GM13977 (cell line): ENCODE data around the gene LMTK2.
"Not testable (repeated sequence)": the region's sequence is repeated elsewhere in the genome, so short reads cannot be mapped to it uniquely, and the experiment has no call there.

Experiments used
- DNase-seq: peaks from one replicate; pipeline ENCODE4 v3.0.0; 2012; ENCODE audit warnings: low spot score
- in situ Hi-C: fragments of 300-500 bp; cut with MboI; formaldehyde crosslinking; loops from one replicate; pipeline ENCODE4 v1.12.0; 2022; ENCODE audit warnings: low sequenced_read_pairs, low pct_unique_long_range_greater_than_20kb, mixed read lengths, inconsistent platforms; ENCODE audit not compliant: unreplicated experiment
- TF ChIP-seq, protein P1 (sequence below): IDR thresholded peaks from 2 replicates; pipeline ENCODE4 v1.5.1; 2012; ENCODE audit warnings: mild to moderate bottlenecking, control low read depth; ENCODE audit not compliant: insufficient read depth; ENCODE audit errors: extremely low read depth, missing control alignments

The LMTK2 gene

DNA sequence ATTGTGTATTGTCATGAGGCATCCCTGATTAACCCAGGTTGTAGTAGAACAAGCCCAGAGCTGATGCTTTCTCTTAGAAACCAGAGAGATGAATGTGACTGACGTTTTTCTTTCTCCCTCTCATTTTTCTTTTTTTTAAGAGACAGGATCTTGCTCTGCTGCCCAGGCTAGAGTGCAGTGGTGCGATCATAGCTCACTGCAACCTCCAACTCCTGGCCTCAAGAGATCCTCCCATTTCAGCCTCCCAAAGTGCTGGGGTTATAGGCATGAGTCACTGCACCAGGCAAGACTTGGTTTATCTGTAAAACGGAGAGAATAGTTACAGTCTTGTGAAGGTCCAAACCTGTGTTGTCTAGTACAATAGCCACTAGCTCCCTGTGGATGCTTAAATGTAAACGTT is 5.4 kb downstream of the LMTK2 start:
- in situ Hi-C loops = no loop called here

DNA sequence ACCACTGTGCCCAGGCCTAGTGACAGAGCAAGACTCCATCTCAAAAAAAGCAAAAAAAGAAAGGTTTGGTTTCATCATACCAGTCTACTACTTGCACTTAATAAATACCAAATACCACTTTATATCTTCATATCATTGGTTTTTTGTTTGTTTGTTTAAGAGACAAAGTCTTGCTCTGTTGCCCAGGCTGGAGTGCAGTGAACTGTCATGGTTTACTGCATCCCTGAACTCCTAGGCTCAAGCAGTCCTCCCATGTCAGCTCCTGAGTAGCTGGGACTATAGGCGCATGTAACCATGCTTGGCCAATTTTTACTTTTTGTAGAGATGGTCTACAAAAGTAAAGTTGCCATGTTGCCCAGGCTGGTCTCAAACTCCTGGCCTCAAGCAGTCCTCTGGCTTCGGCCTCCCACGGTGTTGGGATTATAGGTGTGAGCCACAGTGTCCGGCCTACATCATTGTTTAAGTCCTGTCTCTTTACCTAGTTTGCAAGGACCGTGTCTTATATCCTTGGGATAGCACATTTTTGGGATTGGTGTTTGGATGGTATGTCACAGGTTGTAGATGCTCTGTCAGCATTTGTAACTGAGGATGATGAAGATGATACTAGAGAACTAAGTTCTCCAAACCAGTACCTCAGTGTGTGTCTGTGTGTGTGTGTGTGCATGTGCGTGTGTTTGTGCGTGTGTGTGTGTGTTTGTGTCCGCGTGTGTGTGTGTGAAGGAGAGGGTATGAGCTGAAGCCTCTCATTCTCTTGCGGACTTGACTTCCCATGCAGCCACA is 9.3 kb downstream of the LMTK2 start:
- TF ChIP-seq, protein P1, sequence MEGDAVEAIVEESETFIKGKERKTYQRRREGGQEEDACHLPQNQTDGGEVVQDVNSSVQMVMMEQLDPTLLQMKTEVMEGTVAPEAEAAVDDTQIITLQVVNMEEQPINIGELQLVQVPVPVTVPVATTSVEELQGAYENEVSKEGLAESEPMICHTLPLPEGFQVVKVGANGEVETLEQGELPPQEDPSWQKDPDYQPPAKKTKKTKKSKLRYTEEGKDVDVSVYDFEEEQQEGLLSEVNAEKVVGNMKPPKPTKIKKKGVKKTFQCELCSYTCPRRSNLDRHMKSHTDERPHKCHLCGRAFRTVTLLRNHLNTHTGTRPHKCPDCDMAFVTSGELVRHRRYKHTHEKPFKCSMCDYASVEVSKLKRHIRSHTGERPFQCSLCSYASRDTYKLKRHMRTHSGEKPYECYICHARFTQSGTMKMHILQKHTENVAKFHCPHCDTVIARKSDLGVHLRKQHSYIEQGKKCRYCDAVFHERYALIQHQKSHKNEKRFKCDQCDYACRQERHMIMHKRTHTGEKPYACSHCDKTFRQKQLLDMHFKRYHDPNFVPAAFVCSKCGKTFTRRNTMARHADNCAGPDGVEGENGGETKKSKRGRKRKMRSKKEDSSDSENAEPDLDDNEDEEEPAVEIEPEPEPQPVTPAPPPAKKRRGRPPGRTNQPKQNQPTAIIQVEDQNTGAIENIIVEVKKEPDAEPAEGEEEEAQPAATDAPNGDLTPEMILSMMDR = no peak
- DNase-seq = no peak
- in situ Hi-C loops = no loop called here

More for the DNA sequence above, 5.4 kb downstream of the LMTK2 start:
- TF ChIP-seq, protein P1 = no peak
- DNase-seq = no peak

DNA sequence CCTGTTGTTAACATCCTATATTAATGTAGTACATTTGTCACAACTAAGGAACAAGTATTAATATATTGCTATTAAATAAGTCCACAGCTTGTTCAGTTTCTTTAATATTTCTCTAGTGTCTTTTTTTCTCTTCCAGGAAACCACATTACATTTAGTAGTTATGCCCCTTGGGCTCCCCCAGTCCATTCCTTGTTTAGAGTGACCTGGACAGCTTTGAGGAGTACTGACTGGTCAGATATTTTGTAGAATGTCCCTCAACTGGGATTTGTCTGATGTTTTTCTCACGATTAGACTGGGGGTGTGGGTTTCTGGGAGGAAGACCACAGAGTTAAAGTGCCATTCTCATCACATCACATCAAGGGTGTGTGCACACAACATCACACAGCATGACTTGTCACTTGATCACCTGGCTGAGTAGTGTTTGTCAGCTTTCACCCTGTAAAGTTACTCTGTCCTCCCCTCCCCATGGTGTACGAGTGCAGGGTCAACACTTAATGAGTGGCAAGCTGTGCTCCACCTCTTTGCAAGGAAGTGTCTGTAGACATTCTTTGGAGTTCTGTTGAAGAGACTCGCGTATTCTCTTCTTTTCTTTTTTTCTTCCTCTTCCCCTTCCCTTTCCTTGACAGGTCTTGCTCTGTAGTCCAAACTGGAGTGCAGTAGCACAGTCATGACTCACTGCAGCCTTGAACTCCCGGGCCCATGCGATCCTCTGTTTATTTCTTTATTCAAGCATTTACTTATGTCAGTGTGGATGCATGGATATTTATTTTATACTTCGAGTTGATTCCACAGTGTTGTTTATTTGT is 10.2 kb downstream of the LMTK2 start:
- in situ Hi-C loops = no loop called here
- DNase-seq = no peak
- TF ChIP-seq, protein P1 = no peak

DNA sequence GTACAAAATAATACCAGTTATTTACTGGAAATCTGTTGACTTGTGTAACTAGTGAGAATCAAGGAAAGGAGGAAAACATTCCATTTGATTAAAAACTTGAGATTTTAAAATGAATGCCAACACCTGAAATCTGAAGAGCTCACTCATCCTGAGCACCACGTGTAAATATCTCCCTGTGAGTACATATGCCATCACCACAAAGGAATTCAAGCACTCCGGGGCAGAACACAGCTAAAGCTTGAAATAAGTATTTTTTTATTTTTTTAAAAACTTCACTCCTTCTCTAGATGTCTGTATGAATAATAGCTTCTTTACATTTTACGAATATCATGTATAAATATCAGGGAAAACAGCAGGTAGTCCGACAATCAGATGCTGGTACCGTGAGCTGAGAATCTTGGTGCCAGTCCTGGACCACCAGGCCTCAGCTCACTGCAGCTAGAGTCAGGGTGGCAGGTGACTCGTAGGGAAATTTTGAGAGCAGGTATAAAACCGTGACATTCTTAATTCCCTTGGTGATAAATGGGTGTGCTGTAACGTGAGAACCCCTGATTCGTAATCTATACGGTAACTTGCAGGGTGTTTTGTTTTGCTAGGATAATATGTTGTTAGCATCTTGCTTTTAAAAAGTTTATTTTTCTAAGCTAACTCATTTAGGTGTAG is 12.7 kb downstream of the LMTK2 start:
- in situ Hi-C loops = no loop called here
- TF ChIP-seq, protein P1 = no peak
- no peak for DNase-seq

DNA sequence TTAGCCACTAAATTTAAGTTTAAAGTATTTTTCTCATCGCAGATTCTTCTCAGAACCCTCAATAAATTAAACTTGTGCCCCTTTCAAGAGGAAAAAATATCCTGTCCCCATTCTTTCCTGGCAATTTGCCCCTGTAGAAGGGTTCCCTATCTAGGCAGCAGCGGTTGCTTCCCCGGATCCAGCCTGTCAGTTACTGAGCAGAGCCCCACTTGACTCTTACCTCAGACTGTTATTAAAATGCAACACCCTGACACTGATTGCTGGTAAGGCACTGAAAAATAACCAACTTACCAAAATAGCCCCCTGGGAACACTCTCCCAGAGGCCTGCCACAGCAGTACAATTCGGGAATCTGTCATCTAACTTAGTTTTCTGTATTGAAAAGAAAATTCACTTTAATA is 13.9 kb downstream of the LMTK2 start:
- in situ Hi-C loops = no loop called here
- DNase-seq = no peak
- TF ChIP-seq, protein P1 = no peak

DNA sequence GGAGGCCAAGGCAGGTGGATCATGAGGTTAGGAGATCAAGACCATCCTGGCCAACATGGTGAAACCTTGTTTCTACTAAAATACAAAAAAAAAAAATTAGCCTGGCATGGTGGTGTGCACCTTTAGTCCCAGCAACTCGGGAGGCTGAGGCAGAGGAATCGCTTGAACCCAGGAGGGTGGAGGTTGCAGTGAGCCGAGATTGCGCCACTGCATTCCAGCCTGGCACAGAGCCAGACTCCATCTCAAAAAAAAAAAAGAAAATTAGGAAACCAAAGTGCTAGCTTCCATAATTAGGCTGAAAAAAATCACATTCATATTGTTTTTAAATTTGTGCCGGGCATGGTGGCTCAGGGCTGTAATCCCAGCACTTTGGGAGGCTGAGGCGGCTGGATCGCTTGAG is 14.7 kb downstream of the LMTK2 start:
- DNase-seq, in situ Hi-C loops: not testable (repeated sequence)

DNA sequence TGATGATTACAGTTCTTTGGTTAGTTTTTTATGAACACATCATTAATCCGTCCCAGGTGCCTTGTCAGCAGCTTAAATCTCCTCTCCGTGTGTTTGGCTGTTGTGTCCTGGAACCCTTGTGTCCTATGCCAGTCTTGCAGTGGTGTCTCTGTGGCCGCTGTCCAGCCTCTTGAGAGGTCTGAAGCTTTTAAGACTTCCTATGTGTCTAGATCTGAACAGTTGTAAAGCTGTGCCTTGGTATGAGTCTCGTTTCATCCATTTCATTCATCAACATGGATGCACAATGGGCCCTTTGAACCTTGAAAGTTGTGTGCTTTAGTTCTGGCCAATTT is 16.7 kb downstream of the LMTK2 start:
- TF ChIP-seq, protein P1 = no peak
- no peak for DNase-seq
- in situ Hi-C loops = no loop called here
